SK-N-SH (cell line): ENCODE results near the gene MAML3. TPM values are rescaled to one million over a fixed set of nuclear protein-coding genes. Genes with fewer than 3 reads are reported as not detected.

Experiments
- CTCF ChIA-PET: fragments of 300-600, 350-600 bp; formaldehyde crosslinking; extraction: SDS; loops from one replicate; lab custom pipeline; 2021; lab: Yijun Ruan, JAX
- POLR2A ChIA-PET: fragments of 350-600 bp; sonication (Branson Sonifier 250); formaldehyde crosslinking; extraction: SDS; loops from one replicate; lab custom pipeline; 2020; ENCODE audit warnings: antibody characterized with exemption, inconsistent platforms; lab: Yijun Ruan, JAX
- DNase-seq: peaks from one replicate; pipeline ENCODE4 v3.0.0; 2012
- H2AFZ ChIP-seq: fragments of 200-600 bp; sonication (generic); 2 replicates; pipeline ENCODE4 v1.8.1; 2016; ENCODE audit warnings: antibody characterized with exemption, mild to moderate bottlenecking, low read depth
- H3F3A ChIP-seq: fragments of 200-600 bp; sonication (generic); replicated peaks from 2 replicates; pipeline ENCODE3; 2016; ENCODE audit warnings: antibody characterized with exemption, mild to moderate bottlenecking; ENCODE audit not compliant: insufficient read depth
- H3K27ac ChIP-seq, 2 experiments: fragments of 200-500 bp in 1 of 2; fragments of 200-600 bp in 1 of 2; sonication (Bioruptor generic) in 1 of 2; sonication (generic), shearing (Covaris generic) in 1 of 2; 2 replicates each; pipeline versions ENCODE4 v1.5.1 to v1.6.1; 2014 to 2016; ENCODE audit warnings: low read depth in 2 of 2, inconsistent platforms in 1 of 2, low read length in 1 of 2, mild to moderate bottlenecking in 1 of 2, mixed read lengths in 1 of 2
- H3K27me3 ChIP-seq: fragments of 200-600 bp; sonication (generic), shearing (Covaris generic); 2 replicates; pipeline ENCODE4 v1.6.1; 2016; ENCODE audit warnings: mixed run types; ENCODE audit not compliant: insufficient read depth
- H3K36me3 ChIP-seq, 2 experiments: fragments of 200-500 bp in 1 of 2; fragments of 200-600 bp in 1 of 2; sonication (Bioruptor generic) in 1 of 2; sonication (generic) in 1 of 2; replicated peaks in 1 of 2; 2 replicates each; pipeline versions ENCODE3 to v1.5.1; 2014 to 2016; ENCODE audit warnings: low read length in 1 of 2, mild to moderate bottlenecking in 1 of 2; ENCODE audit not compliant: insufficient read depth in 2 of 2, control insufficient read depth in 1 of 2
- H3K4me1 ChIP-seq, 2 experiments: fragments of 200-500 bp in 1 of 2; fragments of 200-600 bp in 1 of 2; sonication (Bioruptor generic) in 1 of 2; sonication (generic), shearing (Covaris generic) in 1 of 2; 2 replicates each; pipeline versions ENCODE4 v1.5.1 to v1.6.1; 2014 to 2016; ENCODE audit warnings: low read depth in 1 of 2, low read length in 1 of 2, mixed run types in 1 of 2; ENCODE audit not compliant: insufficient read depth in 2 of 2, control insufficient read depth in 1 of 2
- H3K4me2 ChIP-seq: fragments of 200-600 bp; sonication (generic), shearing (Covaris generic); 2 replicates; pipeline ENCODE4 v1.6.1; 2017; ENCODE audit warnings: mixed run types
- H3K4me3 ChIP-seq, 2 experiments: fragments of 200-500 bp in 1 of 2; fragments of 200-600 bp in 1 of 2; sonication (Bioruptor generic) in 1 of 2; sonication (generic), shearing (Covaris generic) in 1 of 2; 2 replicates each; pipeline versions ENCODE4 v1.5.1 to v1.8.1; 2014 to 2016; ENCODE audit warnings: low read depth in 2 of 2, inconsistent platforms in 1 of 2, low read length in 1 of 2, mild to moderate bottlenecking in 1 of 2, mixed read lengths in 1 of 2, moderate library complexity in 1 of 2
- H3K79me2 ChIP-seq: fragments of 200-600 bp; sonication (generic); 2 replicates; pipeline ENCODE4 v1.8.1; 2017; ENCODE audit warnings: mild to moderate bottlenecking; ENCODE audit not compliant: insufficient read depth
- H3K9ac ChIP-seq: fragments of 200-600 bp; sonication (generic); 2 replicates; pipeline ENCODE4 v1.6.1; 2017; ENCODE audit warnings: mixed run types
- H3K9me2 ChIP-seq: fragments of 200-600 bp; sonication (generic); 2 replicates; pipeline ENCODE4 v1.6.1; 2017; ENCODE audit warnings: mixed run types
- H3K9me3 ChIP-seq: fragments of 200-600 bp; sonication (generic); 2 replicates; pipeline ENCODE4 v1.6.1; 2017; ENCODE audit warnings: mixed run types, mild to moderate bottlenecking, moderate library complexity
- H4K20me1 ChIP-seq: fragments of 200-600 bp; sonication (generic); 2 replicates; pipeline ENCODE4 v1.6.1; 2017; ENCODE audit warnings: mild to moderate bottlenecking, mixed run types; ENCODE audit not compliant: insufficient read depth
- EZH2phosphoT487 ChIP-seq: fragments of 200-600 bp; sonication (generic); IDR thresholded peaks from 2 replicates; pipeline ENCODE4 v1.6.1; 2017; ENCODE audit warnings: low read depth, mixed run types, mild to moderate bottlenecking, antibody characterized with exemption, moderate library complexity, borderline replicate concordance
- FOXM1 ChIP-seq: IDR thresholded peaks from 2 replicates; pipeline ENCODE4 v1.4.0; 2012; ENCODE audit warnings: low read depth, mild to moderate bottlenecking
- GATA2 ChIP-seq: sonication (generic); formaldehyde crosslinking; IDR thresholded peaks from 2 replicates; pipeline ENCODE4 v1.5.0; 2020; ENCODE audit warnings: mild to moderate bottlenecking, missing genetic modification reagents
- NRF1 ChIP-seq: IDR thresholded peaks from 2 replicates; pipeline ENCODE4 v1.6.1; 2012; ENCODE audit warnings: low read depth, mild to moderate bottlenecking, low read length
- PBX3 ChIP-seq: IDR thresholded peaks from 2 replicates; pipeline ENCODE4; 2012
- RAD21 ChIP-seq: IDR thresholded peaks from 2 replicates; pipeline ENCODE4 v1.6.1; 2012; ENCODE audit warnings: mild to moderate bottlenecking, low read length
- RCOR1 ChIP-seq: fragments of 150-350 bp; IDR thresholded peaks from 2 replicates; pipeline ENCODE4 v1.6.1; 2017; ENCODE audit warnings: antibody characterized with exemption, low read length
- RXRA ChIP-seq: IDR thresholded peaks from 2 replicates; pipeline ENCODE4 v1.4.0; 2012; ENCODE audit warnings: low read depth, mild to moderate bottlenecking, borderline replicate concordance
- SMC3 ChIP-seq: IDR thresholded peaks from 2 replicates; pipeline ENCODE4 v1.6.1; 2012; ENCODE audit warnings: low read depth, low read length, improper control_type of control experiment
- USF2 ChIP-seq: fragments of 150-350 bp; IDR thresholded peaks from 2 replicates; pipeline ENCODE4 v1.6.1; 2017; ENCODE audit warnings: antibody characterized with exemption, low read length, low read depth, borderline replicate concordance
- WGBS: methylation state at CpG from one replicate; pipeline ENCODE4 v1.1.6; 2017; ENCODE audit warnings: low lambda C conversion rate; 5-methylcytosine and 5-hydroxymethylcytosine counted together
- polyA plus RNA-seq, 3 experiments: library from polyadenylated mRNA; depleted of rRNA; stranded (reverse); fragments of >200 nt; gene quantifications; 2 replicates each; pipeline ENCODE4 v1.2.3, GENCODE V29; 2012

The MAML3 gene
- polyA plus RNA-seq, 1 of the 3 experiments (the other 2 are of a cell fraction): 5.3 TPM

- Histone ChIP-seq H3K4me2 (no peak overlapping the region), H3K36me3 (no peaks in the 10 kb centered on the region), H3K79me2 (no peaks in the 10 kb centered on the region), H3K4me1 (no peaks in the 10 kb centered on the region; a peak in 1 of 4 replicates), H3K4me3 (no peak overlapping the region), H3K9ac (no peak overlapping the region)
- CTCF ChIA-PET: interaction anchor here (0.8 kb wide), 1 partner anchor 14 kb away, joined by 3 read pairs; no protein-coding TSS in a partner anchor
- TF ChIP-seq GATA2 (CRISPR knock-in tag) (no peak), RXRA (no peak)
- TF ChIP-seq, all 33 proteins: peak for 0
- 93% methylated on average over 4 of the region's 4 CpGs for WGBS
- Histone ChIP-seq H3K27ac (no peak overlapping the region), H3K27me3 (no peaks in the 10 kb centered on the region), H3K9me3 (no peaks in the 10 kb centered on the region), H3F3A (no peaks in the 10 kb centered on the region), H2AFZ (no peak overlapping the region), H3K9me2 (no peaks in the 10 kb centered on the region), H4K20me1 (no peaks in the 10 kb centered on the region)
- POLR2A ChIA-PET: no interaction called here
- no peak for DNase-seq
Measured at GRCh38 chr4:140170299-140170698, 16.3 kb upstream of the MAML3 start.

- Histone ChIP-seq H3K36me3 (no peaks in the 10 kb centered on the region), H3K4me1 (no peaks in the 10 kb centered on the region), H3K4me3 (no peak overlapping the region), H3K27ac (no peak overlapping the region), H4K20me1 (no peaks in the 10 kb centered on the region), H3K4me2 (no peak overlapping the region), H3K9me3 (no peaks in the 10 kb centered on the region), H2AFZ (no peak overlapping the region), H3K79me2 (no peaks in the 10 kb centered on the region), H3F3A (no peaks in the 10 kb centered on the region), H3K9ac (no peak overlapping the region), H3K9me2 (no peaks in the 10 kb centered on the region), H3K27me3 (no peaks in the 10 kb centered on the region)
- WGBS: 93% methylated on average over 5 of the region's 5 CpGs
- POLR2A ChIA-PET: no interaction called here
- TF ChIP-seq RAD21 (no peak), USF2 (no peak)
- DNase-seq: no peak
- CTCF ChIA-PET: interaction anchor here (1.2 to 2.1 kb wide), 2 partner anchors 12 to 83 kb away, joined by 3 to 6 read pairs; no protein-coding TSS in a partner anchor
Measured at GRCh38 chr4:140168936-140169335, 15.0 kb upstream of the MAML3 start.

GRCh38 chr4:140168474-140168873, 14.5 kb upstream of the MAML3 start:
- no peak overlapping the region for H2AFZ ChIP-seq
- POLR2A ChIA-PET: no interaction called here
- H3K4me1 ChIP-seq: no peaks in the 10 kb centered on the region
- no peak overlapping the region for H3K4me2 ChIP-seq
- no peak overlapping the region for H3K4me3 ChIP-seq
- H3K36me3 ChIP-seq: no peaks in the 10 kb centered on the region
- H3K9me3 ChIP-seq: no peaks in the 10 kb centered on the region
- H4K20me1 ChIP-seq: no peaks in the 10 kb centered on the region
- TF ChIP-seq RCOR1 (no peak), FOXM1 (no peak), NRF1 (no peak), EZH2phosphoT487 (no peak), PBX3 (no peak), SMC3 (no peak)
- H3K79me2 ChIP-seq: no peaks in the 10 kb centered on the region
- H3K27ac ChIP-seq: no peak overlapping the region
- H3K9ac ChIP-seq: no peak overlapping the region
- H3F3A ChIP-seq: no peaks in the 10 kb centered on the region
- 100% methylated on average over 1 of the region's 1 CpG for WGBS
- no peaks in the 10 kb centered on the region for H3K27me3 ChIP-seq
- DNase-seq: no peak
- CTCF ChIA-PET: interaction anchor here (2.1 kb wide), 1 partner anchor 12 kb away, joined by 6 read pairs; no protein-coding TSS in a partner anchor
- H3K9me2 ChIP-seq: no peaks in the 10 kb centered on the region
